HepG2 (cell line): ENCODE results near the gene CCDC117. TPM values are rescaled to one million over a fixed set of nuclear protein-coding genes. Genes with fewer than 3 reads are reported as not detected.
A peak's percentile ranks its signal among the peaks of the same experiment; 100 is the strongest.

Experiments used
- CHCHD3 ChIP-seq: sonication (generic); formaldehyde crosslinking; IDR thresholded peaks from 2 replicates; pipeline ENCODE4 v1.8.0; 2022; ENCODE audit warnings: mild to moderate bottlenecking, missing genetic modification reagents, moderate library complexity
- CHD2 ChIP-seq: IDR thresholded peaks from 2 replicates; pipeline ENCODE4 v1.6.1; 2011; ENCODE audit warnings: low read depth, low read length, improper control_type of control experiment
- CREBL2 ChIP-seq: sonication (generic); formaldehyde crosslinking; IDR thresholded peaks from 2 replicates; pipeline ENCODE4 v1.8.1; 2023; ENCODE audit warnings: missing genetic modification reagents, mild to moderate bottlenecking, borderline replicate concordance
- CSRNP1 ChIP-seq: sonication (generic); formaldehyde crosslinking; IDR thresholded peaks from 2 replicates; pipeline ENCODE4 v1.8.1; 2023; ENCODE audit warnings: mild to moderate bottlenecking, missing genetic modification reagents
- ERF ChIP-seq: IDR thresholded peaks from 2 replicates; pipeline ENCODE4 v1.6.1; 2018; ENCODE audit warnings: missing biosample characterization, missing genetic modification reagents
- GMEB2 ChIP-seq: IDR thresholded peaks from 2 replicates; pipeline ENCODE4 v1.6.1; 2016; ENCODE audit warnings: missing biosample characterization, missing genetic modification reagents, low read depth
- GRHL1 ChIP-seq: sonication (generic); formaldehyde crosslinking; conservative IDR thresholded peaks from 2 replicates; pipeline ENCODE4 v1.8.0; 2022; ENCODE audit warnings: missing genetic modification reagents
- GZF1 ChIP-seq: sonication (generic); formaldehyde crosslinking; IDR thresholded peaks from 2 replicates; pipeline ENCODE4 v1.5.1; 2020; ENCODE audit warnings: mild to moderate bottlenecking, missing genetic modification reagents
- ISX ChIP-seq: sonication (generic); formaldehyde crosslinking; conservative IDR thresholded peaks from 2 replicates; pipeline ENCODE4 v1.5.0; 2020; ENCODE audit warnings: missing genetic modification reagents
- JARID2 ChIP-seq: sonication (generic); formaldehyde crosslinking; IDR thresholded peaks from 2 replicates; pipeline ENCODE4 v1.8.1; 2023; ENCODE audit warnings: missing genetic modification reagents, inconsistent platforms; ENCODE audit not compliant: insufficient replicate concordance
- KLF9 ChIP-seq: IDR thresholded peaks from 2 replicates; pipeline ENCODE4 v1.6.1; 2016; ENCODE audit warnings: low read depth
- PHF21A ChIP-seq: sonication (generic); formaldehyde crosslinking; IDR thresholded peaks from 2 replicates; pipeline ENCODE4 v1.5.0; 2020; ENCODE audit warnings: mild to moderate bottlenecking, missing genetic modification reagents
- ZBTB38 ChIP-seq: sonication (generic); formaldehyde crosslinking; IDR thresholded peaks from 2 replicates; pipeline ENCODE4 v1.5.1; 2020; ENCODE audit warnings: mild to moderate bottlenecking, missing genetic modification reagents
- ZHX1 ChIP-seq: sonication (generic); formaldehyde crosslinking; IDR thresholded peaks from 2 replicates; pipeline ENCODE4 v1.8.1; 2022; ENCODE audit warnings: low read depth, mild to moderate bottlenecking, missing genetic modification reagents
- ZNF138 ChIP-seq: sonication (generic); formaldehyde crosslinking; IDR thresholded peaks from 2 replicates; pipeline ENCODE4 v1.5.0; 2020; ENCODE audit warnings: mild to moderate bottlenecking, low read depth, missing genetic modification reagents
- ZNF253 ChIP-seq: sonication (generic); formaldehyde crosslinking; IDR thresholded peaks from 2 replicates; pipeline ENCODE4 v1.8.0; 2022; ENCODE audit warnings: mild to moderate bottlenecking, missing genetic modification reagents, borderline replicate concordance
- ZNF460 ChIP-seq: sonication (generic); formaldehyde crosslinking; IDR thresholded peaks from 2 replicates; pipeline ENCODE4 v1.5.1; 2020; ENCODE audit warnings: missing genetic modification reagents, mild to moderate bottlenecking, borderline replicate concordance
- ZNF660 ChIP-seq: sonication (generic); formaldehyde crosslinking; IDR thresholded peaks from 2 replicates; pipeline ENCODE4 v1.5.1; 2020; ENCODE audit warnings: mild to moderate bottlenecking, low read depth, missing genetic modification reagents, borderline replicate concordance
- ZNF761 ChIP-seq: sonication (generic); formaldehyde crosslinking; conservative IDR thresholded peaks from 2 replicates; pipeline ENCODE4 v1.4.0; 2020; ENCODE audit warnings: mild to moderate bottlenecking, missing genetic modification reagents
- ZNF841 ChIP-seq: sonication (generic); formaldehyde crosslinking; IDR thresholded peaks from 2 replicates; pipeline ENCODE4 v1.8.1; 2023; ENCODE audit warnings: missing genetic modification reagents, borderline replicate concordance
- ZNF850 ChIP-seq: sonication (generic); formaldehyde crosslinking; conservative IDR thresholded peaks from 2 replicates; pipeline ENCODE4 v1.9.0; 2021; ENCODE audit warnings: mild to moderate bottlenecking, missing genetic modification reagents
- ZNF891 ChIP-seq: sonication (generic); formaldehyde crosslinking; IDR thresholded peaks from 2 replicates; pipeline ENCODE4 v1.5.0; 2020; ENCODE audit warnings: mild to moderate bottlenecking, missing genetic modification reagents
- polyA plus RNA-seq, 8 experiments: library from polyadenylated mRNA; depleted of rRNA in 3 of 8; stranded (reverse) in 7 of 8; unstranded in 1 of 8; fragments of >200 nt; fragmentation: Illumina TruSeq in 4 of 8; extraction: Trizol in 4 of 8; gene quantifications; 2 replicates each; pipeline versions ENCODE4 v1.2.1 to v1.2.3, GENCODE V29; 2011 to 2016; ENCODE audit warnings: low read depth in 4 of 8, missing spikeins in 1 of 8, mixed read lengths in 1 of 8; ENCODE audit not compliant: insufficient read depth in 1 of 8
- total RNA-seq, 5 experiments: library from RNA; depleted of rRNA; stranded (reverse); fragments of >200 nt; fragmentation: Illumina TruSeq; extraction: Trizol; gene quantifications; 2 replicates each; pipeline ENCODE4 v1.2.3, GENCODE V29; 2016; ENCODE audit warnings: low read depth in 1 of 5

Gene CCDC117
- total and polyA plus RNA-seq, 2 of the 13 experiments (the other 11 are each of a cell fraction or from before 2014, with no cell fraction given): 12.6 to 34.2 TPM

GRCh38 chr22:28792491-28793383, 20.2 kb downstream of the CCDC117 start (continued):
- TF ChIP-seq ZNF460 (CRISPR knock-in tag) (no peak; the same call in 1 of the 2 replicates), JARID2 (CRISPR knock-in tag) (no peak), ZBTB38 (CRISPR knock-in tag) (0 out of 2 replicates have a peak, but pooled peaks have one; percentile 58), ZNF660 (CRISPR knock-in tag) (no peak), GZF1 (CRISPR knock-in tag) (no peak), ZHX1 (CRISPR knock-in tag) (no peak), ZNF850 (no peak), CHCHD3 (no peak), ISX (CRISPR knock-in tag) (no peak), CSRNP1 (CRISPR knock-in tag) (no peak), CHD2 (peak; percentile 50; the same call in 1 of the 2 replicates), ZNF841 (no peak), GMEB2 (CRISPR knock-in tag) (no peak), ZNF253 (no peak), CREBL2 (no peak), ZNF761 (CRISPR knock-in tag) (no peak), ZNF138 (CRISPR knock-in tag) (no peak), GRHL1 (CRISPR knock-in tag) (no peak), KLF9 (CRISPR knock-in tag) (no peak), ZNF891 (no peak), PHF21A (CRISPR knock-in tag) (peak; percentile 30; the same call in 1 of the 2 replicates), ERF (CRISPR knock-in tag) (no peak)
